ENCODE data around the gene TLE2.

The TLE2 gene

DNA sequence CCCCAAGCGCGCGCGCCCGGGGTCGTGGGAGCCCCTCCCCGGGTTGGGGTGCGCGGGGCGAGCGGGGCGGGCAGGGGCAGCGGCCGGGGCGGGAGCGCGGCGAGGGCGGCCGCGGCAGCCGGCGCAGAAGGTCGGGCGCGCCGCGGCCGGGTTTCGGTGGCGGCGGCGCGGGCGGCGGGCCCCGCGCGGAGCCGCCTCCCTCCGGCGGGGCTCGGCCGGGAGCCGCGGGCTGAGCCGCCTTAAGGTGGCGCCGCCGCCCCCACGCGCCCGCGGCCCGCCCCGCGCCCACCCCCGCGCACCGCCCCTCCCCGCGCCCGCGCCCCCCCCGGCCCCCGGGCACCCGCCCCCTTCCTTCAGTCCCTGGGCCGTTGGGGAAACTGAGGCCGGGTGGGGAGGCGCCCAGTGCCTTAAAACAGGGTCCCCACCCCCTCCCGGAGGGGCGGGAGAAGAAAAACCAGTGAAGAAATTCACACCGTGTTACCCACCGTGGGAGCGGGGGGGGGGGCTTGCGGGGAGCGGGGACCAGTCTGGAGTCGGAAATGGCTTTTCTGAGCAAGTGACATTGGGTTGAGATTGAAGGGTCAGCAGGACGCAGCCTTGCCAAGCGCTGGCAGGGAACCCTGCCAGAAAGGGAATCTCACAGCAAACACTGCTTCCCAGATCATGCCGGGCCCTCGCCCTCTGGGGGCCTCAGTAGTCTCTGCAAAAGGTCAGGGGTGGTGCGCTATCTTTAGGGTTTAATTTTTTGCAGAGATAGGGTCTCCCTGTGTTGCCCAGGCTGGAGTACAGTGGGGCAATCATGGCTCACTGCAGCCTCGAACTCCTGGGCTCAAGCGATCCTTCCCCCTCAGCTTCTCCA, at the start of gene TLE2:
TSS of gene TLE2 (minus strand) at position 216 of the 859 bp plus-strand sequence. CDS start 376 bp downstream, outside the sequence.
- no peak for DNase-seq (ENCODE audit: low read depth)

DNA sequence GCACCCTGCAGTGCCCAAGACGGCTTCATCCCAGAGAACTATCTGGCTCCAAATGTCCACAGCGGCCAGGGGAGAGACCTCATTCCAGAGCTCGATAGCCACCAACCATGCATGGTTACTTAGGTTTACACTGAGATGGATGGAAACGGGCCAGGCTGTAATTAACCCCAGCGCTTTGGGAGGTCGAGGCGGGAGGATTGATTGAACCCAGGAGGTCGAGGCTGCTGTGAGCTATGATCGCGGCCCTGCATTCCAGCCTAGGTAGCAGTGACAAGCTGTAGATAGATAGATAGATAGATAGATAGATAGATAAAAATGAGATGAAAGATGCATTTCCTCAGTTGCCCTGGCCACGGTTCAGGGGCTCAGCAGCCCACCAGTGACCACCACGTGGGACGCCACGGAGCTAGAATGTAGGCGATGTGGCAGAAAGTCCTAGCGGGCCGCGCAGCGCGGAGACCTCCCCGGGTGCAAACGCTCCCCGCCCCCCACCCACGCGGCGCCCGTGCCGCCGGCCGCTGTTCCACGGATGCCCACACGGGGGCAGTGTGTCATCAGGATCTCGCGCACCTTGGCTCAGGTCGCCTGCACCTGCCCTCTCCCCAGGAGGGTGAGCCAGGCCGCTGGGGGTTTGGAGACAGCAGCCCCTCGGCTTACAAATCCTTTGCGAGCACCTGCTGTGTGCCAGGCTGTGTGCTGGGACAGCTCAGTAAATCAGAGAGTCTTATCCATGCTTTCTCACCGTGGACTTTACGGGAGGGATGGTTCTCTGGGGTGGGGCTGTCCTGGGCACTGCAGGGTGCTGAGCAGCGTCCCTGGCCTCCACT, 46.7 kb upstream of the TLE2 start:
- peak; percentile 65 for DNase-seq (ENCODE audit: low read depth)

GRCh38 chr19:3073931-3074595, 45.0 kb upstream of the TLE2 start:
- no peak for DNase-seq (ENCODE audit: low read depth)

- DNase-seq (ENCODE audit: low read depth) = no peak
Observed at GRCh38 chr19:3073159-3073563, 44.1 kb upstream of the TLE2 start.

GRCh38 chr19:3071768-3072167, 42.7 kb upstream of the TLE2 start:
- no peak for DNase-seq (ENCODE audit: low read depth)

DNA sequence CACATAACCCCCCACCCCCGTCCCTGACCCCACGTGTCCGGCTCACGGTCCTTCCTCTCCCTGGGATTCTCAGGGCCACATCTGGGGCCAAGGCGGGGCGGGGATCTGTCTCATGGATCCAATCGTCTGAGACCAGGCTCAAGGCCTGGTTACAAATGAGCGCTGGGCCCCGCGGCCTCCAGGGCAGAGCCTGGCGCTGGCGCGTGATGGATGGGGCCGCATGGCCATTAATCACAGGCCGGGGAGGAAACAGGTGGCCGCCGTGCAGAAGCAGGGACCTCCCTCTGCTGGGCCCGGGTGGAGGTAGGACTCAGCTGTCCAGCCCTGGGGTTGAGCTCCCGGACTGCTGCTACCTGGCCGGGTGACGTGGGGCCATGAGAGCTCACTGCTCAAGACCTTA, 39.0 kb upstream of the TLE2 start:
- no peak for DNase-seq (ENCODE audit: low read depth)

GRCh38 chr19:3067563-3067962, 38.5 kb upstream of the TLE2 start:
- no peak for DNase-seq (ENCODE audit: low read depth)

DNA sequence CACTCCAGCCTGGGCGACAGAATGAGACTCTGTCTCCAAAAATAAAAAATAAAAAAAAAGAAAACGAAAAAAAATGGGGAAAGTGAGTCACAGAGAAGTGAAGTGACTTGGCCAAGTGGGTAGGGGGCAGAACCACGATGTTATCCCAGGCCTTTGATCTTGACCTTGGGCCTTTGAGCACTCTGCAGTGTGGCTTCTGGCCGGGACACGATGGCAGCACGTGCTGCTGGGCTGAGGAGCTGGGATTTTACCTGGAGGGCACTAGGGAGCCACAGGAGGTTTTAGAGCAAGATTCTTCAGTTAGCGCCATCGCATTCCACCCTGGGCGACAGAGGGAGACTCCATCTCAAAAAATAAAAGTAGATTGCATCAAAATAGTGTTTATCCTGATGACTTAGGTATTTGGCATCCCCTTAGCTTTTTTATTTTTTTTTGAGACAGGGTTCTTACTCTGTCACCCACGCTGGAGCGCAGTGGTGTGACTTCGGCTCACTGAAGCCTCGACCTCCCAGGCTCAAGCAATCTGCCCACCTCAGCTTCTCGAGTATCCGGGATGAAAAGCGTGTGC, 37.5 kb upstream of the TLE2 start:
- no peak for DNase-seq (ENCODE audit: low read depth)

DNA sequence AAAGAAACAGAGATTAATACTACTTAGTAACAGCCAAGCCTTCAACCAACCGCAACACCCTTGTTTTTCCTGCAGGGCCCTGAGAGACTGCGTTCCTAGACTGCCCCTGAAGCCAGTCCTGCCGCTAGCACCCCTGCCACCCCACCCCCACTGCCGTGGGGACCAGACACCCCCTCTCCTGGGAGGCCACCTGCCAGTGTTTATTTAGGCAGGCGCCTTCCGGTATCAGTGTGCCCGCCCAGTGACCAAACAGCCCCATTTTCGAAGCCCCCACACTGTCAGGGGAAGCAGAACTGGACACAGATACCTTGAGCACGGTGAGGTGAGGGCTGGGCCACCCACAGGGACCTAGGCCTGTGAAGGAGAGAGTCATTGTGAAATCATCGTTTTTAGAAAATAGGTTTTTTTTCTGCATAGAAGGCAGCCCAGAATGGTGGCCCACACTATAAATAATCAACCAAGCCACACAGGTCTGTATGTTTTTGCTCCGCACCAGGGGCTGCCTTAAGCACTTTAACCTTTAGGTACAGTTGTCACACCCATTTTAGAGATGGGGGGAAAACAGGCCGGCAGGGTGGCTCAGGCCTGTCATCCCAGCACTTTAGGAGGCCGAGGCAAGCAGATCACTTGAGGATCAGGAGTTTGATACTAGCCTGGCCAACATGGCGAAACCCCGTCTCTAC, 36.7 kb upstream of the TLE2 start:
- no peak for DNase-seq (ENCODE audit: low read depth)

GRCh38 chr19:3064011-3064330, 34.9 kb upstream of the TLE2 start:
- DNase-seq (ENCODE audit: low read depth) = no peak

- peak; percentile 26 for DNase-seq (ENCODE audit: low read depth)
Observed at GRCh38 chr19:3062165-3063105, 33.4 kb upstream of the TLE2 start, which contains the start of gene TLE5. Gene TLE5 (minus strand): TSS chr19:3062495. CDS start chr19:3062200, 295 bp downstream.

GRCh38 chr19:3061182-3062161, 32.4 kb upstream of the TLE2 start:
- peak; percentile 22 for DNase-seq (ENCODE audit: low read depth)

DNA sequence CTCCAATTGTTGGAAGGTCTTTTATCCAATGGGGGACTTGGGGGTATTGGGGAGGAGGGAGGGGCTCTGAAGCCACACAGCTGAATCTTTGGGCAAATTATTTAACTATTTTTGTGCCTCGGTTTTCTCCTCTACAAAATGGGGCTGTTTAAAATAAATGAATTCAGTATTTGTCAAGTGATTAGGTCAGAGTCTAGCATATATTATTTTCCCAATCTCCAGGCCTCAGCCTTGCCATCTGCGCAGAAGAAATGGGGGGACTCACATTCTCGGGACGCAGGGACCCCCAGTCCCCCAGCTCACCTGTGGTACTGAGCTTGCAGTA, 31.7 kb upstream of the TLE2 start:
- no peak for DNase-seq (ENCODE audit: low read depth)

DNA sequence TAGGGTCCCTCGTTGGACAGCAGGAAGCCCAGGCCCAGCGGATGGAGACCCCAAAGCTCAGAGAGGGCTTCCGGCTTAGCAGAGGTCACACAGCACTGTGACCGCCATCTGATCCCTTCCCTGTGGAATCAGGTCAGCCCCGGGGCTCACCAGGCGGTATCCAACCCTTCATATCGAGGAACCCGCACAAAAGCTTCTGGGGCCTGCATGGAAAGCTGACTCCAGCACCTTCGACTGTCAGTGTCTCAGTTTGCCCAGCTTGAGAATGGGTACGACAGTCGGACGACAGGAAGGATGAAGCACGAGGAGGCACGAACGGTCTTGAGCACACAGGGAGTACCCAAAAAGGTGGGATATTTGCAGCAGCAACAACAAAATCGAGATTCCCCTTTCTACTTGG, 30.6 kb upstream of the TLE2 start:
- DNase-seq (ENCODE audit: low read depth) = no peak

DNA sequence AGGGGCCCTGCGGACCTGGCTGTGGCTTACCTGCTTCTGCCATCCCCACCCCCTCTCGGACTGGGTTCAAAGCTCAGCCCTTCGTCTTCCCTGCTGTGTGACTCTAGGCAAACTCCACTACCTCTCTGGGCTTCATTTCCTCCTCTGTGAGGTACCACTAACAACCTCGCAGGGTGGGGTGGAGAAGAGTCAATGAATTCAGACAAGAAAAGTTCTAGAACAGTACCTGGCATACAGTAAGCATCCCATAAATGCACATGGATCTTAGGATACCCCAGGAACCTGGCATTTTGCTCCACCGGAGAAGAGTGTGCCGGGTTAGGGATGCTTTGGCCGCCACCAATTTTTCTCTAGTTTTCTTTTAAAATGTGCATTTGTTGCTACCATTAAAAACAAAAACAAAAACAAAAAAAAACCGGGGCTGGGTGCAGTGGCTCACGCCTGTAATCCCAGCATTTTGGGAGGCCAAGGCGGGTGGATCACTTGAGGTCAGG, 29.8 kb upstream of the TLE2 start:
- DNase-seq (ENCODE audit: low read depth) = no peak

- no peak for DNase-seq (ENCODE audit: low read depth)
Observed at GRCh38 chr19:3058009-3058820, 29.1 kb upstream of the TLE2 start.

GRCh38 chr19:3057275-3057714, 28.2 kb upstream of the TLE2 start:
- DNase-seq (ENCODE audit: low read depth) = no peak

GRCh38 chr19:3056417-3057088, 27.5 kb upstream of the TLE2 start:
- no peak for DNase-seq (ENCODE audit: low read depth)
